WTC11 (cell line): ENCODE data around the gene MAML3. TPM values are rescaled to one million over a fixed set of nuclear protein-coding genes. Genes with fewer than 3 reads are reported as not detected.

Source experiments
- ATAC-seq: fragments of 200-7000 bp; cut with Tn5 transposase; 2 replicates; pipeline ENCODE4 v1.10.0; 2021; ENCODE audit warnings: mild to moderate bottlenecking, moderate library complexity
- CTCF ChIA-PET: fragments of 300-600 bp; sonication (Branson Sonifier 250); formaldehyde crosslinking; loops from one replicate; lab custom pipeline; 2021; ENCODE audit warnings: antibody characterized with exemption; lab: Charles Lee
- POLR2A ChIA-PET: fragments of 350-600 bp; sonication (Branson Sonifier 250); formaldehyde crosslinking; loops from one replicate; lab custom pipeline; 2021; ENCODE audit warnings: antibody characterized with exemption; lab: Charles Lee
- DNase-seq: peaks from one replicate; pipeline ENCODE4 v3.0.0; 2021; ENCODE audit warnings: low spot score
- H3K27ac Mint-ChIP-seq: 2 replicates; pipeline ENCODE4 v1.8.0; 2021; ENCODE audit warnings: mixed read lengths
- H3K27me3 Mint-ChIP-seq: 2 replicates; pipeline ENCODE4 v1.8.0; 2021; ENCODE audit warnings: low read depth, mild to moderate bottlenecking, moderate library complexity, mixed read lengths
- H3K36me3 Mint-ChIP-seq: 2 replicates; pipeline ENCODE4 v1.8.0; 2021; ENCODE audit warnings: mixed read lengths
- H3K4me1 Mint-ChIP-seq: 2 replicates; pipeline ENCODE4 v1.8.0; 2022; ENCODE audit warnings: mixed read lengths
- H3K4me3 Mint-ChIP-seq: 2 replicates; pipeline ENCODE4 v1.8.0; 2021; ENCODE audit warnings: mild to moderate bottlenecking, moderate library complexity, mixed read lengths
- H3K9me3 Mint-ChIP-seq: 2 replicates; pipeline ENCODE4 v1.8.0; 2021; ENCODE audit warnings: mixed read lengths
- ATF2 ChIP-seq: sonication (generic); formaldehyde crosslinking; IDR thresholded peaks from 2 replicates; pipeline ENCODE4 v1.8.1; 2022; ENCODE audit warnings: low read depth, missing genetic modification reagents, borderline replicate concordance
- E2F1 ChIP-seq: sonication (generic); formaldehyde crosslinking; IDR thresholded peaks from 2 replicates; pipeline ENCODE4 v1.8.0; 2022; ENCODE audit warnings: mild to moderate bottlenecking, missing genetic modification reagents
- E2F4 ChIP-seq: sonication (generic); formaldehyde crosslinking; IDR thresholded peaks from 2 replicates; pipeline ENCODE4 v1.8.1; 2022; ENCODE audit warnings: low read depth, mild to moderate bottlenecking, moderate library complexity, missing genetic modification reagents, borderline replicate concordance
- ELF4 ChIP-seq: sonication (generic); formaldehyde crosslinking; IDR thresholded peaks from 2 replicates; pipeline ENCODE4 v1.8.1; 2022; ENCODE audit warnings: low read depth, mild to moderate bottlenecking, moderate library complexity, missing genetic modification reagents
- FOXP4 ChIP-seq: sonication (generic); formaldehyde crosslinking; IDR thresholded peaks from 2 replicates; pipeline ENCODE4 v1.8.0; 2022; ENCODE audit warnings: mild to moderate bottlenecking, missing genetic modification reagents
- MXD4 ChIP-seq: fragments of 250-450 bp; sonication (Bioruptor Pico); IDR thresholded peaks from 2 replicates; pipeline ENCODE4 v1.8.0; 2021; ENCODE audit warnings: mild to moderate bottlenecking, moderate library complexity, borderline replicate concordance
- MYBL2 ChIP-seq: sonication (generic); formaldehyde crosslinking; IDR thresholded peaks from 2 replicates; pipeline ENCODE4 v1.8.1; 2023; ENCODE audit warnings: mild to moderate bottlenecking, moderate library complexity, missing genetic modification reagents
- NR1H2 ChIP-seq: sonication (generic); formaldehyde crosslinking; IDR thresholded peaks from 2 replicates; pipeline ENCODE4 v1.9.0; 2021; ENCODE audit warnings: mild to moderate bottlenecking, moderate library complexity, missing genetic modification reagents
- NR2C2 ChIP-seq: sonication (generic); formaldehyde crosslinking; IDR thresholded peaks from 2 replicates; pipeline ENCODE4 v1.8.0; 2022; ENCODE audit warnings: mild to moderate bottlenecking, missing genetic modification reagents
- PRDM15 ChIP-seq: sonication (generic); formaldehyde crosslinking; IDR thresholded peaks from 2 replicates; pipeline ENCODE4 v1.8.0; 2022; ENCODE audit warnings: missing genetic modification reagents
- RELA ChIP-seq: sonication (generic); formaldehyde crosslinking; IDR thresholded peaks from 2 replicates; pipeline ENCODE4 v1.8.1; 2022; ENCODE audit warnings: missing genetic modification reagents, mild to moderate bottlenecking, borderline replicate concordance
- SMAD4 ChIP-seq: sonication (generic); formaldehyde crosslinking; IDR thresholded peaks from 2 replicates; pipeline ENCODE4 v1.8.0; 2022; ENCODE audit warnings: mild to moderate bottlenecking, missing genetic modification reagents
- ZBTB21 ChIP-seq: sonication (generic); formaldehyde crosslinking; IDR thresholded peaks from 2 replicates; pipeline ENCODE4 v1.8.1; 2023; ENCODE audit warnings: mild to moderate bottlenecking, missing genetic modification reagents, borderline replicate concordance
- ZBTB43 ChIP-seq: sonication (generic); formaldehyde crosslinking; IDR thresholded peaks from 2 replicates; pipeline ENCODE4 v1.8.1; 2023; ENCODE audit warnings: mild to moderate bottlenecking, missing genetic modification reagents
- ZNF121 ChIP-seq: sonication (generic); formaldehyde crosslinking; IDR thresholded peaks from 2 replicates; pipeline ENCODE4 v1.8.0; 2023; ENCODE audit warnings: missing genetic modification reagents
- ZNF317 ChIP-seq: sonication (generic); formaldehyde crosslinking; IDR thresholded peaks from 2 replicates; pipeline ENCODE4 v1.8.1; 2023; ENCODE audit warnings: low read depth, mild to moderate bottlenecking, moderate library complexity, missing genetic modification reagents, borderline replicate concordance
- ZNF423 ChIP-seq: fragments of 250-450 bp; sonication (Bioruptor Pico); IDR thresholded peaks from 2 replicates; pipeline ENCODE4 v2.1.2; 2022; ENCODE audit warnings: mild to moderate bottlenecking, moderate library complexity
- total RNA-seq: library from RNA; stranded (reverse); gene quantifications from 3 replicates; pipeline ENCODE4 v1.2.3, GENCODE V29; 2021

The MAML3 gene
- total RNA-seq, 1 experiment from 2014 or later = 7.4 TPM

GRCh38 chr4:139734875-139735380 is 419.1 kb downstream of the MAML3 start (continued):
- TF ChIP-seq FOXP4 (peak; percentile 95), PRDM15 (no peak), NR1H2 (CRISPR knock-in tag) (no peak), ZBTB21 (CRISPR knock-in tag) (peak; percentile 83; the same call in 1 of the 2 replicates), ZBTB43 (CRISPR knock-in tag) (peak; percentile 66; the same call in 1 of the 2 replicates), NR2C2 (CRISPR knock-in tag) (no peak), ATF2 (CRISPR knock-in tag) (0 out of 2 replicates have a peak, but pooled peaks have one; percentile 25), E2F1 (CRISPR knock-in tag) (peak; percentile 49; the same call in 1 of the 2 replicates), SMAD4 (CRISPR knock-in tag) (no peak), ZNF423 (no peak), ELF4 (CRISPR knock-in tag) (no peak), ZNF121 (CRISPR knock-in tag) (no peak), ZNF317 (CRISPR knock-in tag) (no peak), MXD4 (CRISPR knock-in tag) (no peak), MYBL2 (CRISPR knock-in tag) (no peak)

GRCh38 chr4:139734201-139734874 is 419.6 kb downstream of the MAML3 start:
- DNase-seq = no peak
- CTCF ChIA-PET = interaction anchor here (0.7 to 1.8 kb wide), 19 partner anchors 10 to 626 kb away, joined by 3 to 10 read pairs (median 4); no protein-coding TSS in a partner anchor
- Mint-ChIP-seq H3K4me1 (peaks cover 31% of the 10 kb centered on the region), H3K4me3 (peak overlapping the region; percentile 72), H3K36me3 (no peaks in the 10 kb centered on the region), H3K27me3 (peaks cover 39% of the 10 kb centered on the region), H3K27ac (no peak overlapping the region), H3K9me3 (no peaks in the 10 kb centered on the region)
- TF ChIP-seq E2F4 (CRISPR knock-in tag) (no peak), RELA (CRISPR knock-in tag) (no peak)
- ATAC-seq = no peak
- POLR2A ChIA-PET = interaction anchor here (0.7 kb wide), 1 partner anchor 315 kb away, joined by 3 read pairs; no protein-coding TSS in a partner anchor
